Embryonic facial prominence (tissue), 1 donor: ENCODE data around the gene ZNF358.

Experiments used
- DNase-seq: peaks from one replicate; pipeline ENCODE4 v3.0.0-alpha.2; 2016; ENCODE audit errors: extremely low spot score

ZNF358 gene

DNA sequence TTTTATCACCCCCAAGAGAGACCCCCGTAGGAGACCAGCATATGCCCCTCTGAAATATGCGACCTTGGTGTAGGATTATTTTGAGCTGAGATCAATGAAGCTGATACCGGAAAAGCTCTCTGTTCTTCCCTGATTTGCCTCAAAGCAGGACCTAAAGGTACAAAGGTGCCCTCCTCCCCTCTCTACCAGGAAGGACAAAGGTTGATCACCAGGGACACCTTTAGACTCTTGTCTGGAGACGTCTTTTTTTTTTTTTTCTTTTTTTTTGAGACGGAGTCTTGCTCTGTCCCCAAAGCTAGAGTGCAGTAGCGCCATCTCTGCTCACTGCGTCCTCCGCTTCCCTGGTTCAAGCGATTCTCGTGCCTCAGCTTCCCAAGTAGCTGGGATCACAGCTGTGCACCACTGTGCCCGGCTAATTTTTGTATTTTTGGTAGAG, 26.3 kb upstream of the ZNF358 start:
- no peak for DNase-seq

DNA sequence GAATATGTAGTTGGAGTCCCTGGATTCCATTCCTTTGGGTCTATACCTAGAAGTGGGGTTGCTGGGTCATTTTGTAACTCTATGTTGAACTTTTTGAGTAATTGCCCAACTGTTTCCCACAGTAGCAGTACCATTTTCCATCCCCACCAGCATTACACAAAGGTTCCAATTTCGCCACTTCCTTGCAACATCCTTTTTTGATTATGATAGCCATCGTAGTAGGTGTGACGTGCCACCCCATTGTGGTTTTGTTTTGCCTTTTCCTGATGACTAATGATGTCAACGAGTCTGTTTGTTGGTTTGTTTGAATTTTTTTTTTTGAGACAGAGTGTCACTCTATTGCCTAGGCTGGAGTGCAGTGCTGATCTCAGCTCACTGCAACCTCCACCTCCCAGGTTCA, 23.8 kb upstream of the ZNF358 start:
- DNase-seq, result no peak

DNA sequence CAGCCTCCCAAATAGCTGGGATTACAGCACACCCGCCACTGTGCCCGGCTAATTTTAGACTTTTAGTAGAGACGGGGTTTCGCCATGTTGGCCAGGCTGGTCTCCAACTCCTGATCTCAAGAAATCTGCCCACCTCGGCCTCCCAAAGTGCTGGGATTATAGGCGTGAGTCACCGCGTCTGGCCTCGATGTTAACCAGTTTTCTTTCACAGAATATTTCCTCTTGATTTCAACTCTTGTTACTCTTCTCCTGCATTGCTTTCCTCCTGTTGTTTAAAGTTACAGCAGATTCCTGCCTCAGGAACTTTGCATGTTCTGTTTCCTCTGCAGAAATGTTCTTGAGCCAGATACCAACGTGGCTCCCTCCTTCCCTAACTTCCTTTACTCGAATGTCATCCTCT, 23.3 kb upstream of the ZNF358 start:
- DNase-seq, result no peak

GRCh38 chr19:7494416-7495098, 21.3 kb upstream of the ZNF358 start:
- no peak for DNase-seq

GRCh38 chr19:7497292-7497691, 18.6 kb upstream of the ZNF358 start:
- DNase-seq, result no peak

DNA sequence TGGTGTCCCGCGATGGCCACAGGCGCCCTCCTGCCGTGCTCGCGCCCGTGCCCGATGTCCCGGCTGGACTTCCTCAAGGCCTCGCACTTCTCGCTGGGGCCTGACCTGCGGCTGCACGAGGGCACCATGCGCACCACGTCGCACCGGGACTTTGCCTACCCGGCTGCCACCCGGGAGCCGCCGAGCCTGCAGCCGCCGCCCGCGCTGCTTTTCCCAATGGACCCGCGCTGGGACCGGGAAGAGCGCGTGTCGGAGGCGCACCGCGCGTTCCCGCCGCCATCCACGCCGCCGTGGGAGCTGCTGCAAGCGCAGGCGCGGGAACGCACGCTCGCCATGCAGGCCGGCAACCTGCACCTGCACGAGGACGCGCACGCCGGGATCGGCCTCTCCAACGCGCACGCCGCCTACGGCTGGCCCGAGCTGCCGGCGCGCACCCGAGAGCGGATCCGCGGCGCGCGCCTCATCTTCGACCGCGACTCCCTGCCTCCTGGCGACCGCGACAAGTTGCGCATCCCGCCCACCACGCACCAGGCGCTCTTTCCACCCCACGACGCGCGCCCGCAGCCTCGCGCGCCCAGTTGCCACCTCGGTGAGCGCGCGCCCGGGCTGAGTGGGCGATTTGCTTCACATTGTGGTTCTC, 15.0 kb upstream of the ZNF358 start:
- DNase-seq, result no peak

GRCh38 chr19:7502552-7502951, 13.4 kb upstream of the ZNF358 start:
- no peak for DNase-seq

DNA sequence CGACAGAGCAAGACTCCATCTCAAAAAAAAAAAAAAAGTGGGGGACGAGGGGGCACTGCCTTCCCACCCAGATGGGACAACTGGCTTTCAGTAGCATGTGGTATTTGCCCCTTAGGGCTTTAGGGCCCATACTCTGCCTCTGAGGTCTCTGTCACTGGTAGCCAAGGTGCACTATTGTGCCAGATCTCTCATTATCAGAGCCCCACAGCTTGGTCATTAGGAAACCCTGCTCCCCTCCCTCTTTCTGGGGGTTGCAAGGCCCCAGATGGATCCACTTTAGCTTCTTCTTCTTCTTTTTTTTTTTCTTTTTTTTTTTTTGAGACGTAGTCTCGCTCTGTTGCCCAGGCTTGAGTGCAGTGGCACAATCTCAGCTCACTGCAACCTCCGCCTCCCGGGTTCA, 11.2 kb upstream of the ZNF358 start:
- DNase-seq, result no peak

- no peak for DNase-seq
Observed at GRCh38 chr19:7505288-7505681, 10.6 kb upstream of the ZNF358 start.

DNA sequence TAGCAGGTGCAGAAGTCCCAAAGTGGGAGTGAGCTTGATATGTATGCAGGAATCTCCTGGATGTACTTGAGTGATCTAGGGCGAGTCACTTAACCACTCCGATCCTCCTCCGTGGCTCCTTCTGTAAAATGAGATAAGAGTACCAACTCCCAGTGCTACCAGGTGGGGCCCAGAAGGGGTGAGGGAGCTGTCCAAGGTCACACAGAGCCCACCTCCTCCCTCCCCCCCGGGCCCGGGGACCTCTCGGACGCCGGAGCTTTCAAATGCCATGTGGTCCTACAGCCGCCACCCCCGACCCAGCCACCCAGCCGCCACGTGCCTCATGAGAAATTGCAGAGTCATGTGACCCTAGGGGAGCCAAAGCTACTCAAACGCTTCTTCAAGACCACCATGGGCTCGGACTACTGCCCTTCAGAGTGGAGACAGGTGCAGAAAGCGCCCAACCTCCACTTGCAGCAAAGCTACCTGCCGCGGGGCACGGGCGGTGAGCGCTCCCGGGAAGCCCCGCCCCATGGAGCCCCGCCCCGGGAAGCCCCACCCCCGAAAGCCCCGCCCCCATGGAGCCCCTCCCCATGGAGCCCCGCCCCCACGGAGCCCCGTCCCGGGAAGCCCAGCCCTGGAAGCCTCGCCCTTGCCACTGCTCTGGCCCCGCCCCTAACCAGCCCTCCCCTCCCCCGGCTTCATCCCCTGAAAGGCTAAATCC, 10.1 kb upstream of the ZNF358 start:
- DNase-seq, result no peak

DNA sequence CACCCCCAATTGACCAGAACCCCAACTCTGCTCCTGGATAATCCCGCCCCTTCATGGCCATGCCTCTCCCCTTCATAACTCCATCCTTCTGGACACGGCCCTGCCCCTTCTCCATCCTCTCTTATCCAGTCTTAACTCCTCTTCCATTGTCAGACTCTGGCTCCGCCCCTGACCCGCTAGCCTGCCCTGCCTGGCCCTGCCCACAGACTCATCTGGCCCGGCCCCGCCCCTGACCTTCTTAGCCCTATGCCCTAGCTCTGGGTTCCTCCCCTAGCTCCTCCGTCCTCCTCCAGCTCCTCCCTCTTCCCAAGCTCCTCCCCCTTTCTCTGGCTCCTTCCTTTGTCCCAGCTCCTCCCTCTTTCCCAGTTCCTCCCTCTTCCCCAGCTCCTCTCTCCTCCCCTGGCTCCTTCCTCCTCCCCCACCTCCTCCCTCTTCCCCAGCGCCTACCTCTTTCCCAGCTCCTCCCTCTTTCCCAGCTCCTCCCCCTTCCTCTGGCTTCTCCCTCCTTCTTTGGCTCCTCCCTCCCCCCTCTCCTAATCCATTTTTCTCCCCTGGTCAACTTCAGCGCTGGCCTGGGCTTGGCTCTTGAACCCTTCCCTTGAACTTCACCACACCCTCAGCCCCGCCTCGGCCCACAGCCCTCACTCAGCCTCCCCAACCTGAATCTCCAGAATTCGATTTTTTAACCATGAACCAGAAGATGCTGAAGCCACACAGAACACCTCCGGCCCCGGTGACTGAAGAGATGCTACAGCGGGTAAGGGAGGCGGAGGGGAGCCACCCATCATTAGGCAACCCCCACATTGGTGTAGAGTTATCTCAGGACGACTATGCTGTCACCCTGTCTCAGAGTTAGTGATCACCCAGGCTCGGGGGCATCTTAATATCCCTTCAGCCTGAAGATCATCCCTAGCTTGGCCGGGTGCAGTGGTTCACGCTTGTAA, 9.2 kb upstream of the ZNF358 start:
- no peak for DNase-seq

GRCh38 chr19:7507884-7508283, 8.0 kb upstream of the ZNF358 start:
- DNase-seq, result no peak

DNA sequence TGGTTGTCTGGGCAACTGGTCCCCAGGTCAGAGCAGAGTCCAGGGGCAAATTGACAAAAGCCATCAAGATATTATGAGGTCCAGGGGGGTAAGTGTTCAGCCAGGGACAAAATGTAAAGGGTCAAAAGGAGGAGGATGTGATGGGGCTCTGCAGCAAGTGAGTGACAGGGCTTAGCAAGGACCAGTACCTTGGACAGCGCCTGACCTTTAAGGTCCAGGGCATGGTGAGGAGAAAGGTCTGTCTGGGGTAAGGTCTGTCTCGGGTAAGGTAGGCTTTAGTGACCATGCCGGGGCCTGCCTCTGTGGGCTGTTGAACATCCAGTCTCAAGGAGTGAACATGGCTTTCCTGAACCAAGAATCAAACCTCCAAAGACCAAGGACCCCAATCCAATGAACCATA, 6.3 kb upstream of the ZNF358 start:
- no peak for DNase-seq

GRCh38 chr19:7512400-7512851, 3.5 kb upstream of the ZNF358 start:
- DNase-seq, result no peak

DNA sequence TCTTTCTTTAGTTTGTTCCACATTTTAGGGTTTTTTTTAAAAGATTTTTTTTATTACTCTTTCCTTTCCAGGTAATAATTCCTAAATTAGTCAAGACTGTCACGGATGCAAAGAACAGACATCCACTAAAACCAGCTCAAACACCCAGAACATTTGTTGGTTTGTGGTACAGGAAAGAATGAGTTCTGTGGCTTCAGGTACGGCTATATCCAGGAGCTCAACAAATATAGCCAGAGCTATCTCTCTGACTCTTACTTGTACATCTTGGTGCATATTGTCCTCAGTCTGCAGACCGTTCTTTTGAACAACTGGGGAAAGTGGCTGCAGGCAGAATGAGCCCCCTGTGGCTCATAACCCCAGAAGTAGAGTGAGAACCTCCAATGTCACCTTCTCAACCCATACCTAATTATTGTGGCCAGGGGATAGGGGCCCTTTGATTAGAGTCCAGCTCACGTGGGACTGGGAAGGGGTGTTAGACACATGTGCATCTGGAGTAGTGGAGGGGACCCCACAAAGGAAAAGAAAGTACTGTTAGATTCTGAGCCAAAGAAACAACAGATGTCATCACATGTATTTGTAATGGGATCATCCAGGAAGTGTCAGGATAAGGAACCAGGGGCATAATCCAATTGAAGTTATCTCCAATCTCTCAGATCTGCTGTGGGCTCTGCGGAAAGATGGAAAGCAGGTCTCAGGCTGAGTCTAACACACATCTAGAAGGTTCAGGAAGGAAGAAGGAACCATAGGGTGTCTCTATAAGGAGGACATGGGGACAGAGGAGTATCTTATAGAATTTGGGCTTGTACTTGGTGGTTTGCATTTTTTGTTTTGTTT, 1.9 kb upstream of the ZNF358 start:
- DNase-seq, result no peak

DNA sequence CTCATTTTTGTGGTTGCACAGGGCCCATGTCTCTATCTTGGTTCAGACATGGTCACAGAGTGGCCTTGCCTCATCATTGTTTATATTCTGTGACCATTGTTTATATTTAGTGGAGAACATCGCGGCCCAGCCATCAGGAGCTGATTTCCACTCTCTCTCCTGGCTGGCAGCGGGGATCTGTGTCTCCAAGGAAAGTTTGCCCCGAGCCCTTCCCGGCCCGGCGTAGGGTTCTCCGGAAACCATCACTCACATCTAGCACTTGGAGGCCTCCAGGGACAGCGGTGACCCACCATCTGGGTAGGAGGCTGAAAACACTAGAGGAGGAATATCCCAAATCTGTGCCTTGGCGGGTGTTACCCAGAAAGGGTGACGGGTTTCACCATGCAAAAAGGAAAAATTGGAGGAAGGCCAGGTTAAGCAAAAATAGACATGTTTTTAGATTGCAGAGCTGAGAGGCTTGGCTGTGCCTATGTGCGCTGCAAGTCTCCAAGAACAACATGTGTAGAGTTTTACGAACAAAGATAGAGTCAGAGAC, 726 bp upstream of the ZNF358 start:
- DNase-seq, result no peak

GRCh38 chr19:7516333-7516732, 430 bp downstream of the ZNF358 start:
- DNase-seq, result no peak

DNA sequence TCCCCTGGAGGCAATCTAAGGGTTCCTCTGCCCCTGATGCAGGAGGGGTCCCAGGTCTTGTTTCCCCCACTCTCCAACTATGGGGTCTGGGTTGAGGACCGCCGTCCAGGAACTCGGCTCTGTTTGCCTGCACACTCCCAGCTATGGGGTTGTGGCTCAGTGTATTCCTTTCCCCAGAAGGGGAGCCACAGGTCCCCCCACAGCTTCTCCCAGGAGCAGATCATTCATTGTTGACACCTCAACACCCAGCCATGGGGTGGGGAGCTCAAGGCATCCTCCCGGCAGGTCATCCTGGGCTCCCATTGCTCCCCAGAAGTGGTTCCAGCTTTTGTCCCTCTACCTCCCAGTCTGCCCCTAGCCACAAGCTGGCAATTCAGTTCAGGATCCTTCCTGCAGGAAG, 975 bp downstream of the ZNF358 start:
- DNase-seq, result no peak

GRCh38 chr19:7519361-7520130, 3.6 kb downstream of the ZNF358 start:
- no peak for DNase-seq
